Measurements from ENCODE around the gene SRSF11. TPM values are rescaled to one million over a fixed set of nuclear protein-coding genes. Genes with fewer than 3 reads are reported as not detected.

SRSF11 gene
- total and polyA plus RNA-seq, 2 of the 8 experiments (the other 6 are each of a cell fraction or from before 2014, with no cell fraction given) = 183 to 260 TPM

DNA sequence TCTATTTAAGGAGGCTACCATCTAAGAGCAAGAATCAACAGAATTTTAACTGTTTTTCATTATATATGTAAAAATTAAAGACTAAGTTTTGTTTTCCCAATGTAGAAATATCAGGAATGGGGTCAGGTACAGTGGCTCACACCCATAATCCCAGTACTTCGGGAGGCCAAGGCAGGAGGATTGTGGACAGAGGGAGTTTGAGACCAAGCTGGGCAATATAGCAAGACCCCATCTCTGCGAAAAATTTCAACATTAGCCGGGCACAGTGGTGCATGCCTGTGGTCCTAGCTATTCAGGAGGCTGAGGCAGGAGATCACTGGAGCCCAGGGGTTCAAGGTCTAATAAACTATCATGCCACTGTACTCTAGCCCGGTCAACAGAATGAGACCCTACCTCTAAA is 21.1 kb upstream of the SRSF11 start (continued):
- TF ChIP-seq NANOG (IDR thresholded peaks at IDR 0.05; ENCODE audit: insufficient read depth, low read depth, low read length, poor library complexity, severe bottlenecking) = no peak
